ENCODE measurements around the gene C22orf31.
"Not testable (repeated sequence)": the region's sequence is repeated elsewhere in the genome, so short reads cannot be mapped to it uniquely, and the experiment has no call there.

The C22orf31 gene

GRCh38 chr22:29061773-29062172 is at the start of gene C22orf31:
Gene C22orf31, minus strand, starts transcription at chr22:29061831. Its CDS starts 39 bp downstream, at chr22:29061792.
- DNase-seq: peak; percentile 24

- no peak for DNase-seq
Observed at GRCh38 chr22:29110946-29111345, 49.3 kb upstream of the C22orf31 start.

- no peak for DNase-seq
Observed at GRCh38 chr22:29109822-29110221, 48.2 kb upstream of the C22orf31 start.

DNA sequence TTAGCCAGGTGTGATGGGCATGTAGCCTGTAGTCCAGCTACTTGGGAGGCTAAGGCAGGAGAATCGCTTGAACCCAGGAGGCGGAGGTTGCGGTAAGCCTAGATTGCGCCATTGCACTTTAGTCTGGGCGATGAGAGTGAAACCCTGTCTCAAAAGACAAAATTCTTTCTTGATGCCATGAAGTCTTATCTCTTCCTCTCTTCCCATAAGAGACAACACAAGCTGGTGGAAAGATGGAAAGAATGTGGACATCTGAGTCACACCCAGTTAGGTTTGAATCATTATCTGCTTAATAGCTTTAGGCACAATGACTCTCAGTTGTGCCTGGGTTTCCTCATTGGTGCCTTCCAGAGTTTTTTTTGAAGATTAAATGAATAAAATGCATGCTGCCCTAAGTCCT is 46.5 kb upstream of the C22orf31 start:
- no peak for DNase-seq

DNA sequence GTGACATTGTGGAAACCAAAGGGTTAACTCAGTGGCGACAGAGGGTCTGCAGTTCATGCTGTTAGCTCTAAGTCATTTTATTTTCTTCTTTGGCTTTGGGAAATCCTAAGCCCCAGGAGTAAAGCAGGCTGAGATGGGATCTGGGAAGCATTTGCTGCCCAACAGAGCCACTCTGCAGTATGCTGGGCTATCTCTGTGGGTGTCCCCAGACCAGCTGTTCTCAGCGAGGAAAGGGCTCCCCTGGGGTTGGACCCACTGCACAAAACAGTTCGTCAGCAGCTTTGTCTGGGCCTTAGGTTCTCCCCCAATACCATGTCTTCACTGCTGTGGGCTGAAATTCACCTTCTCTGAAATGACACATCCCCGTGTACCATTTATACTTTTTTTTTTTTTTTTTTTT is 45.2 kb upstream of the C22orf31 start:
- no peak for DNase-seq

- DNase-seq: no peak
Observed at GRCh38 chr22:29105468-29105867, 43.8 kb upstream of the C22orf31 start.

DNA sequence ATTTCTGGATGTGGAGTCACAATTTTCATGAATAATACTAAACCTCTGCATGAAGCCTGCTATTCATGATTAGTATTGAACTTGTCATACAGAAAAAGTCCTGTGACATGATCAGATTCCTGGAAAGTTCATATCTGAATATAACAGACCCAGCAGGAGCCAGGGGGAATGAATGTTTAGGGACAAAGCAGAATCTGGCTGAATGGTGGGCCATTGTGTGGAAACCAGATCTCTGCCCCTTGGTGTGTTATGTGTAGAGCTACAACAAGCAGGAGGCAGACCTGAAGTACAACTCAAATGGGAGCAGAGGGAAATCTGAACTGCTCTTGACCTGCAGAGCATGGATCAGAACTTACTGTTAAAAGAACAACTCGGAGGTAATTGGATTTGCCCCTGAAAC is 41.5 kb upstream of the C22orf31 start:
- DNase-seq: no peak

GRCh38 chr22:29102300-29102699 is 40.7 kb upstream of the C22orf31 start:
- DNase-seq: no peak

DNA sequence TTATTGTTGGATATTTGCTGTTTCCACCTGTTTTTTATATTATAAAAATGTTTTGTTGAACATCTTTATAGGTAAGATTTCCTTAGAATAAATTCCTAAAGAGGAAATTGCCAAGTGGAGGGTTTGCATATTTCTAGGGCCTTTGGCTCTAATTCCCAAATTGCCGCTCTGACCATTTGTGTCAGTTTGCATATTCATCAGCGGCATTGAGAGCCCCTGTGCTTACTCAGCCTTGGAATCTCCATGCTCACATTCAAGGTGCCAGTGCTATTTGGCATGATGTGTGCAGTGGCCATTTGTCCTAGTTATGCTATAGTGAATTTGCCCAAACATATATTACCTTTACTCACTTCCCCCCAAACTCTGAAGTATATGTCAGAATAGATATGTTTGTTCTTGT is 36.7 kb upstream of the C22orf31 start:
- DNase-seq: no peak

DNA sequence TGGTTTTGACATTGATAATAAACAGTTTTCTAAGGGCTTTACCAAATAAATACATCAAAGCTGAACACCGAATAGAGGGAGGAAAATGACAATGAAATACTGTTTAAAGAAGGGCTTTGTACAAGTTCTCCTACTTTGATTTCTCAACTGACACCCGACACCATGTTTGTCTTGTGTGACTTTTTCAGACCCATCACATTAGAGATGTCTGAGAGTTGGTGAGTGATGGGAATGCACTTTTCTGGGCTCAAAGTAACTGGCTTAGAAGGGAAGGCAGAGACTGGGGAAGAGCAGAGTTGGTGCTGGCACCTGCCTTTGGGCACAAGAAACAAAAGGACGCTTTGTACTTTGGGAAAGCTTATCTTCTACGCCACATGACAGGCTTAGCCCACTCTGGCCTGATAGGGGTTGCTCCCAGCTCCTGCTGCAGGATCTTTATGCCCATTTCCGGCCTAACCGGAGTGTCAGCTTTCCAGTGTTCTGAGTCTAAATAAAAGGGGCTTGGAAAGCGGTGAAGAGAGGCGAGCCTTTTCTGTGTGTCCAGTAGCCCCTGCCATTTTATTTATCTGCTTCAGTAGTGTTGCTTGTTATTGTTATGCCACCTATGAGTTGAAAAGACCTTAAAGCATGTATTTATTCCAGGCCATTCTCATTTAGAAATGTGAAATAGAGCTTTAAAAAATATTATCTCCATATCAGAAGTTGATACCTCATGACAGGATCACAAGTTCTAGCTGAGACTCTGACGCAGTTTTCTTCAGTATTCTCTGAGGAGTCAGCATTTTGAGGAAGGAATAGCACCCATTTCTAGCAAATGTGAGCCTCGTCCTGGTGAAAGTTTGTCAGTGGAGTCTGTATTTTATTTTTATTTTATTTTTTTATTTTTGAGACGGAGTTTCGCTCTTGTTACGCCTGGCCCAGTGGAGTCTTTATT is 35.4 kb upstream of the C22orf31 start:
- no peak for DNase-seq

DNA sequence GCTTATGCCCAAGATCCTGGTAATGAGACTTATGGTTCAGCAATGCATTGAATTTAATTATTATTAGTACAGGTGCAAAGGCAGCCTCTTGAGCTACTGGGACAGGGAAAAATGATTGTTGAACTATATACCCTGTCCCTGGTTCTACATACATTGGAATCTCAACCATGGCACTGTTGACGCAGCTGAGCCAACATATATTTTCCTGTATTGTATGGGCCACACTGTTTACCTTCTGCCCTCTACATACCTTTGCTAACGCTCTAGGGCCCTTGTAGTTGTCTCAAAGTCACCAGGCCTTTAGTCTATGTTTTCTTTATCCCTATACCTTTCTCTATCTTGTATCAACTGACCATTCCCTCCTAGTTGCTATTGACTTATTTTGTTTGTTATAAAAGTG is 33.8 kb upstream of the C22orf31 start:
- DNase-seq: peak; percentile 42

GRCh38 chr22:29093501-29094300 is 32.1 kb upstream of the C22orf31 start:
- no peak for DNase-seq

DNA sequence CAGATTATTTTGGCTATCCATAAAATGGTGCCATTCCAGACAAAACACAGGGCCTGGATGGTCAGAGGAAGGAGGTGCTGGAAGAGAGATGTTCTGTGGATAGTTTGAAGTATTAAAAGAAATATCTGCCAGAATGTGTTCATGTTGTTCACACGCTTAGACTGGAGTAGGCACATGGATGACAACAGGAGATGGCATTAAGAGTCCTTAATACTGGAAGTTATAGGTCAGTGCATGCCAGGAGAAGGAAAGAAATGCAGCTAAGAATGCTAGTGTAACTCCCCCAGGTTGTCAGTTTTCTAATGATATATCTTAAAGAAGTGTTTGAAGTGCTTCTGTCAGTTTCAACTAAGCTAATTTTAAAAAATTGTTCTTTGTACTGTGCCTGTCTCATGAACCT is 31.4 kb upstream of the C22orf31 start:
- no peak for DNase-seq

DNA sequence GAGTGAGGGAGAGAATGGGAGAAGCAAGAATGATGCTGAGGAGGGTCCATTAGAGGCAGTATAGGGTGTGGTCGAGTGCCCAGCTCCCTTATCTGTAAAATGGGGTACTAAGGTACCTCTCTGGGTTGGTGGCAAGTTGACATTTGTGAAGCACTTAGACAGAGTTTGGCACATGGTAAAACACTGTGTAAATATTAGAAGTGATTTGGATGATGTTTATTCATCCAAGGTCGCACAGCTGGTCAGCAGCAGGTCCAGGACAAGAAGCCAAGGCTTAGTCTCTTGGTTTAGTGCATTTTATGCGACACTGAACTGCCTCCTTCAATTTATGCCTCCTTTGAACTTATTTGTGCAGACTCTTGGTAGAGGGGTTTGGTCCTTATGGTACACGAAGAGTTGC is 30.6 kb upstream of the C22orf31 start:
- no peak for DNase-seq

DNA sequence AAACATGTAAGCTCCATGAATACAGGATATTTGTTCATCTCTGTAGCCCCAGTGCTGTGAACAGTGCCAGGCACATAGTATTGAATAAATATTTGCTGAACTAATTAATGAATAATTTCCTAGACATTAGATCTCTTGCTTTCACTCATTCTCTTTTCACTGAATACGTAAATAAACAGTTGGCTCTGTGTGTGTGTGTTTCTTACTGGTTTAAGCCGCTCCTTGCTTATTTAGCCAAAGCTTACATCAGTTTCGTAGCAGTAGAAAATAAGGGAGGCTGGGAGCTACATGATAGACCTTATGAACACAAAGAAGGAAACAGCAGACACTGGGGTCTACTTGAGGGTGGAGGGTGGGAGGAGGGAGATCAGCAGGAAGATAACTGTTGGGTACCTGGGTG is 28.4 kb upstream of the C22orf31 start:
- DNase-seq: peak; percentile 40

DNA sequence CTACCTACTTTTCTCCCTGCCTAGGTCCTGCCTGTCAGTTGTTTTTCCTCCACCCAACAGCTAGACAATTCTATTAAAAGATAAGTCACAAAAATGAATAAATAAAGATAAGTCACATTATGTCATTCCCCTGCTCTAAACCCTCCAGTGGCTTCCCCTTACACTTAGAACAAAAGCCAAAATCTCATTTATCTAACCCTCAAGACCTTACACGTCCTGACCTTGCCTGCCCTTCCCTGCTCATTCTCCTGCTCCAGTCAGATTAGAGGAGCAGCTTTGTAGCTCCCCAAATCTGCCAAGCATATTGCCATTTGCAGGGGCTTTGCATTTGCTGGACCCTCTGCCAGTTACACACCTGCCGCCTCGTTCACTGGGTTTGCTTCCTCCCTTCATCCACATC is 27.9 kb upstream of the C22orf31 start:
- DNase-seq: no peak

DNA sequence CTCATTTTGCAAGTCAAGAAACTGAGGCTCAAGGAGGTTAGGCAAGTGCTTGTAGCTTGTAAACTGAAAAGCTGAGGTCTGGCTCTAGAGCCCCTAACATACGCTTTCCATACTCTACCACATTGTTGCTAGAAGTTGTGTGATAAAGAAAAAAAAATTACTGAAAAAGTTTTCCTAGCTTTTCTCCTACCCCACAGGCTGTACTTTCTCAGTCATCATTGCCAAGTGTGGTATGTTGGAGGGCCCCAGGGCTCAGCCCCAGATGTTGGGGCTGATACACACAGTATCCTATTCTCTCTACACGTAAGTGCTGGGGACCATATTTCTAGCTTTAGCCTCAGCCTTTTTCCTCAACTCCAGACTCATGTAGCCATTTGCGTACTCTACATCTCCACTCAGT is 27.2 kb upstream of the C22orf31 start:
- no peak for DNase-seq

GRCh38 chr22:29087012-29087411 is 25.4 kb upstream of the C22orf31 start:
- DNase-seq: no peak

DNA sequence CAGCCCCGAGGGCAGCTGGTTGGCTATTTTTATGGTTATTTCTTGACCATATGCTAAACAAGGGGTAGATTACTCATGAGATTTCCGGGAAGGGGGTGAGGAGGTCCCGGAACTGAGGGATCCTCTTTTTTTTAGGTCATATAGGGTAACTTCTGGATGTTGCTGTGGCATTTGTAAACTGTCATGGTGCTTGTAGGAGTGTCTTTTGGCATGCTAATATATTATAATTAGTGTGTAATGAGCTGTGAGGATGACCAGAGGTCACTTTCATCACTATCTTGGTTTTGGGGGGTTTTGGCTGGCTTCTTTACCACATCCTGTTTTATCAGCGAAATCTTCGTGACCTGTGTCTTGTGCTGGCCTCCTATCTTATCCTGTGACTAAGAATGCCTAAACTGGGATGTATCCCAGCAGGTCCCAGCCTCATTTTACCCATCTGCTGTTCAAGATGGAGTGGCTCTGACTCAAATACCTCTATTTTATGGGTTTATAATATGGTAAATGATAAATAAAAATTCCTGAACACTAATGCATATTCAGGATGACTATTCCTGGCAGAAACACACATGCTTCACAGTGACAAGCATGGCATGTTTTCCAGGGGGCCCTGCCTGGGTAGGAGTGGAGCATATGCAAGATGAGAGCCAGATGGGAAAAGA is 22.4 kb upstream of the C22orf31 start:
- no peak for DNase-seq

GRCh38 chr22:29083576-29083932 is 21.9 kb upstream of the C22orf31 start:
- not testable (repeated sequence) for DNase-seq

DNA sequence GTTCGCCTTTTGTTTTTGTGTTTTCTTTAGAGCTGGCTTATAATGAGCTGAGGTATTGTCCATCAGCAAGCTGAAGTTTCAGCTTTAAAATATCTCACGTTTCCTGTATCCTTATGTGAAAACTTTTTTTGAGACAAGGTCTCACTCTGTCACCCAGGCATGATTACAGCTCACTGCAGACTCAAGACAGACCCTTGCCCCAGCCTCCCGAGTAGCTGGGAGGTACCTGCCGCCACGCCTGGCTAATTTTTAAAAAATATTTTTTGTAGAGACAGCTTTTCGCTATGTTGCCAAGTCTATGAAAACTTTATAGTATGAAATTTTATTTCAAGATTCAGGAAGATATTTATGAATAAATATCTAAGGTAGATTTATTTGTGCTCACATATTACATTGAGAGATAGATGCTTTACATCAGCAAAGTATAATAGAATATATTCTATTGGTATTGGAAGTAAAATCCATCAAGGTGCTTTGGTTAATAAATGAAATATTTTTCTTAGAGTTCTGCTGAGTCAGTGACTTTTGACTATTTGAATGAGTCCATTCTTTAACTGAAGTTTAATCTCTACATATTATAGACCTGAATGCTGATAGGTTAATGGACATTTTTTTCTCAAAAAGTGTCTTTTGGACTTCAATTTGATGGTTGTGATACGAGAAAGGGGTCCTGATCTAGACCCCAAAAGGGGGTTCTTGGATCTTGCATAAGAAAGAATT is 21.4 kb upstream of the C22orf31 start:
- DNase-seq: no peak

- DNase-seq: no peak
Observed at GRCh38 chr22:29081517-29082236, 20.0 kb upstream of the C22orf31 start.

All from NCI-H146 (cell line).